ENCODE measurements around the gene SPOCK2. TPM values are rescaled to one million over a fixed set of nuclear protein-coding genes. Genes with fewer than 3 reads are reported as not detected.

The SPOCK2 gene
- total and polyA plus RNA-seq, 2 of the 13 experiments (the other 11 are each of a cell fraction or from before 2014, with no cell fraction given), result 8.6 to 30.6 TPM

DNA sequence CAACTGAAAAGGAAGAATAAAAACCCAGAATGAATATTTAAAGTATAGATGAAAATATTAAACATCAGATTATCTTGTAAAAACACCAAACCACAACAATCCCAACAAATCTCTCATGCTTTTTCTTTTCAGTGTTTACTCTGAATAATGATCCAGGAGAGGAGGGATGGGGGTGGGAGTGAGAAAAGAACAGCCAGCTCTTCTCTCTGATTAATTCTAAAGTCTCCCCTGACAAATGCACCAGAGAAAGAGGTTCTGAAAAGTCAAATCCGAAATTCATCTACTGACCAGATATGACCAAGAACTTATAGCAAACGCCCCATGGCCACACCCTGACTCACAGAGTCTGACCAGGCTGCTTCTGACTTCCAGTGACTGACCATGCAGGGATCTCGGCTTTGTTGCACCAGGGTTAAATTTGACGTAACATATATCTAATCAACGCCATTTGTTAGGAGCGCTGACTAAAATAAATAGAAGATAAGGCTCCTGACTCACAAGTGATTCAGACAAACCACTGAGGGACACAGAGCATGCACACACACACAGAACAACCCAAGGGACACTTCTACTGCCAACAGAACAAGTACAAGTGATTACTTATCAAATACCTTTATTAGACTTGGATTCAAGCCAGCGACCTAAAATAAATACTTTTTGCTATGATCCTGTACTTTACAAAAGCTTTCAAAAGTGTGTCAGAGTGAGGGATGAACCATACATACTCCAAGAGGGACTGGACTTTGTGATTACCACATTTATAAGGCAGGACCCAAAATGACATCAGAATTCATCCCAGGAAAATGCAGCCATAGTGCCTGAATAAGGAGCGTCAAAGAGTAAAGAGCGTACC lies 9.3 kb upstream of the SPOCK2 start (continued):
- no peak for TF ChIP-seq ZNF468 (CRISPR knock-in tag; IDR thresholded peaks at IDR 0.05)
- peak; percentile 81 for TF ChIP-seq CREM (IDR thresholded peaks at IDR 0.05)
- no peak for TF ChIP-seq CREM (CRISPR knock-in tag; IDR thresholded peaks at IDR 0.05)
- no peak for TF ChIP-seq ZNF274 (CRISPR knock-in tag; IDR thresholded peaks at IDR 0.05)
- TF ChIP-seq, protein P1, sequence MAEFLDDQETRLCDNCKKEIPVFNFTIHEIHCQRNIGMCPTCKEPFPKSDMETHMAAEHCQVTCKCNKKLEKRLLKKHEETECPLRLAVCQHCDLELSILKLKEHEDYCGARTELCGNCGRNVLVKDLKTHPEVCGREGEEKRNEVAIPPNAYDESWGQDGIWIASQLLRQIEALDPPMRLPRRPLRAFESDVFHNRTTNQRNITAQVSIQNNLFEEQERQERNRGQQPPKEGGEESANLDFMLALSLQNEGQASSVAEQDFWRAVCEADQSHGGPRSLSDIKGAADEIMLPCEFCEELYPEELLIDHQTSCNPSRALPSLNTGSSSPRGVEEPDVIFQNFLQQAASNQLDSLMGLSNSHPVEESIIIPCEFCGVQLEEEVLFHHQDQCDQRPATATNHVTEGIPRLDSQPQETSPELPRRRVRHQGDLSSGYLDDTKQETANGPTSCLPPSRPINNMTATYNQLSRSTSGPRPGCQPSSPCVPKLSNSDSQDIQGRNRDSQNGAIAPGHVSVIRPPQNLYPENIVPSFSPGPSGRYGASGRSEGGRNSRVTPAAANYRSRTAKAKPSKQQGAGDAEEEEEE (CRISPR knock-in tag; IDR thresholded peaks at IDR 0.05; ENCODE audit: borderline replicate concordance), result no peak
- no peak for TF ChIP-seq DNMT1 (CRISPR knock-in tag; IDR thresholded peaks at IDR 0.05)
- peak; percentile 6; the same call in 1 of the 2 replicates for TF ChIP-seq ZNF644 (CRISPR knock-in tag; IDR thresholded peaks at IDR 0.05; ENCODE audit: low read depth)
- TF ChIP-seq SMAD9 (CRISPR knock-in tag; IDR thresholded peaks at IDR 0.05), result no peak
- TF ChIP-seq ZNF652 (CRISPR knock-in tag; IDR thresholded peaks at IDR 0.05; ENCODE audit: borderline replicate concordance, low read depth), result peak; percentile 88
- TF ChIP-seq THYN1 (CRISPR knock-in tag; IDR thresholded peaks at IDR 0.05; ENCODE audit: borderline replicate concordance, low read depth), result no peak
- TF ChIP-seq, protein P2, sequence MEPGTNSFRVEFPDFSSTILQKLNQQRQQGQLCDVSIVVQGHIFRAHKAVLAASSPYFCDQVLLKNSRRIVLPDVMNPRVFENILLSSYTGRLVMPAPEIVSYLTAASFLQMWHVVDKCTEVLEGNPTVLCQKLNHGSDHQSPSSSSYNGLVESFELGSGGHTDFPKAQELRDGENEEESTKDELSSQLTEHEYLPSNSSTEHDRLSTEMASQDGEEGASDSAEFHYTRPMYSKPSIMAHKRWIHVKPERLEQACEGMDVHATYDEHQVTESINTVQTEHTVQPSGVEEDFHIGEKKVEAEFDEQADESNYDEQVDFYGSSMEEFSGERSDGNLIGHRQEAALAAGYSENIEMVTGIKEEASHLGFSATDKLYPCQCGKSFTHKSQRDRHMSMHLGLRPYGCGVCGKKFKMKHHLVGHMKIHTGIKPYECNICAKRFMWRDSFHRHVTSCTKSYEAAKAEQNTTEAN (CRISPR knock-in tag; conservative IDR thresholded peaks at IDR 0.05), result peak; percentile 87
- peak; percentile 87 for TF ChIP-seq ISL2 (CRISPR knock-in tag; IDR thresholded peaks at IDR 0.05)
- TF ChIP-seq ZNF235 (CRISPR knock-in tag; IDR thresholded peaks at IDR 0.05; ENCODE audit: borderline replicate concordance), result no peak
- TF ChIP-seq FOXA3 (CRISPR knock-in tag; IDR thresholded peaks at IDR 0.05), result peak; percentile 81
- TF ChIP-seq SAP130 (CRISPR knock-in tag; IDR thresholded peaks at IDR 0.05; ENCODE audit: low read depth), result peak; percentile 43
- no peak for TF ChIP-seq ZNF672 (CRISPR knock-in tag; IDR thresholded peaks at IDR 0.05)
- TF ChIP-seq, protein P3, sequence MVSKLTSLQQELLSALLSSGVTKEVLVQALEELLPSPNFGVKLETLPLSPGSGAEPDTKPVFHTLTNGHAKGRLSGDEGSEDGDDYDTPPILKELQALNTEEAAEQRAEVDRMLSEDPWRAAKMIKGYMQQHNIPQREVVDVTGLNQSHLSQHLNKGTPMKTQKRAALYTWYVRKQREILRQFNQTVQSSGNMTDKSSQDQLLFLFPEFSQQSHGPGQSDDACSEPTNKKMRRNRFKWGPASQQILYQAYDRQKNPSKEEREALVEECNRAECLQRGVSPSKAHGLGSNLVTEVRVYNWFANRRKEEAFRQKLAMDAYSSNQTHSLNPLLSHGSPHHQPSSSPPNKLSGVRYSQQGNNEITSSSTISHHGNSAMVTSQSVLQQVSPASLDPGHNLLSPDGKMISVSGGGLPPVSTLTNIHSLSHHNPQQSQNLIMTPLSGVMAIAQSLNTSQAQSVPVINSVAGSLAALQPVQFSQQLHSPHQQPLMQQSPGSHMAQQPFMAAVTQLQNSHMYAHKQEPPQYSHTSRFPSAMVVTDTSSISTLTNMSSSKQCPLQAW (CRISPR knock-in tag; IDR thresholded peaks at IDR 0.05), result no peak
- TF ChIP-seq, protein P4, sequence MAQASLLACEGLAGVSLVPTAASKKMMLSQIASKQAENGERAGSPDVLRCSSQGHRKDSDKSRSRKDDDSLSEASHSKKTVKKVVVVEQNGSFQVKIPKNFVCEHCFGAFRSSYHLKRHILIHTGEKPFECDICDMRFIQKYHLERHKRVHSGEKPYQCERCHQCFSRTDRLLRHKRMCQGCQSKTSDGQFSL (CRISPR knock-in tag; IDR thresholded peaks at IDR 0.05), result no peak
- TF ChIP-seq, protein P5, sequence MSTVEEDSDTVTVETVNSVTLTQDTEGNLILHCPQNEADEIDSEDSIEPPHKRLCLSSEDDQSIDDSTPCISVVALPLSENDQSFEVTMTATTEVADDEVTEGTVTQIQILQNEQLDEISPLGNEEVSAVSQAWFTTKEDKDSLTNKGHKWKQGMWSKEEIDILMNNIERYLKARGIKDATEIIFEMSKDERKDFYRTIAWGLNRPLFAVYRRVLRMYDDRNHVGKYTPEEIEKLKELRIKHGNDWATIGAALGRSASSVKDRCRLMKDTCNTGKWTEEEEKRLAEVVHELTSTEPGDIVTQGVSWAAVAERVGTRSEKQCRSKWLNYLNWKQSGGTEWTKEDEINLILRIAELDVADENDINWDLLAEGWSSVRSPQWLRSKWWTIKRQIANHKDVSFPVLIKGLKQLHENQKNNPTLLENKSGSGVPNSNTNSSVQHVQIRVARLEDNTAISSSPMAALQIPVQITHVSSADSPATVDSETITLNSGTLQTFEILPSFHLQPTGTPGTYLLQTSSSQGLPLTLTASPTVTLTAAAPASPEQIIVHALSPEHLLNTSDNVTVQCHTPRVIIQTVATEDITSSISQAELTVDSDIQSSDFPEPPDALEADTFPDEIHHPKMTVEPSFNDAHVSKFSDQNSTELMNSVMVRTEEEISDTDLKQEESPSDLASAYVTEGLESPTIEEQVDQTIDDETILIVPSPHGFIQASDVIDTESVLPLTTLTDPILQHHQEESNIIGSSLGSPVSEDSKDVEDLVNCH (CRISPR knock-in tag; IDR thresholded peaks at IDR 0.05), result no peak
- TF ChIP-seq SRY (CRISPR knock-in tag; IDR thresholded peaks at IDR 0.05), result no peak
- no peak for TF ChIP-seq ARNT2 (CRISPR knock-in tag; IDR thresholded peaks at IDR 0.05; ENCODE audit: low read depth)
- TF ChIP-seq BRD4 (CRISPR knock-in tag; IDR thresholded peaks at IDR 0.05), result no peak

Data from HepG2 (cell line).